Keratinocyte (primary cell): Measurements from ENCODE around the gene RETSAT.

Experiments
- EZH2 ChIP-seq: IDR thresholded peaks from one replicate; pipeline ENCODE4 v1.6.1; 2012; ENCODE audit warnings: inconsistent platforms, mild to moderate bottlenecking, low read length, moderate library complexity
- TF ChIP-seq, protein P1 (sequence below), 3 experiments: IDR thresholded peaks in 1 of 3; conservative IDR thresholded peaks in 1 of 3; optimal IDR thresholded peaks in 1 of 3; 2 replicates in 2 of 3; 3 replicates in 1 of 3; pipeline versions ENCODE3 to v1.5.1; 2011; ENCODE audit warnings: low read length in 3 of 3, mild to moderate bottlenecking in 3 of 3, moderate library complexity in 2 of 3, control low read depth in 1 of 3, inconsistent platforms in 1 of 3; ENCODE audit not compliant: insufficient read depth in 2 of 3; ENCODE audit errors: extremely low read depth in 1 of 3

DNA sequence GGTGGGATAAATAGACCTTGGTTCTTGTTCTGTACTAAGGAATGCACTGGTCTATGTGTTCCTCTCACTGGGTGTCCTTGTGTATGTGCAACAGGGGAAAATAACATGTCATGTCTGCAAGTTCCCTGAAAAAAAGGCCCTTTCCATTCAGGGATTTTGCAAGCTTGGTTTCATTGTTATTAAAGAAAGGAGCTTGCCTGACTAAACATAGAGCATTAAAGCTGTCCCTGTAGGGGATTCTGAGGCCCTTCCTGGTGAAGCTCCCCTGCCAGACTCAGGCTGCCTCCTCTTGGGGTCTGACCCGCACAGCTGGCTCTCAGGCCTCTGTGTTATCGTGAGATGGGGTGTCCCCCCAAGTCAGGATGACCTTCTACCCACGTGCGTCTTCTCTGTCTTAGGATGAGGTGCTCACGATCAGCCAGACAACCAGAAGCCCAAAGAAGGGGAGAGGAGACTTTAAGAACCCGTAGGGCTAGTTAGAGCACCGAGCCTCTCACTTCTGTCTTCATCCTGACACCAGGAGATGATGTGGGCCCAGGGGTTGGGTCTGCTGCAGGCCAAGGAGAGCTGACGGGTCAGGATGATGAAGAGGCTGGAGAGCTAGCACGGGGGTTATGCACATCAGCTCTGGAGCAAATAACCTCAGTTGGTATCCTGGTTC, 34.7 kb upstream of the RETSAT start:
- TF ChIP-seq, protein P1, sequence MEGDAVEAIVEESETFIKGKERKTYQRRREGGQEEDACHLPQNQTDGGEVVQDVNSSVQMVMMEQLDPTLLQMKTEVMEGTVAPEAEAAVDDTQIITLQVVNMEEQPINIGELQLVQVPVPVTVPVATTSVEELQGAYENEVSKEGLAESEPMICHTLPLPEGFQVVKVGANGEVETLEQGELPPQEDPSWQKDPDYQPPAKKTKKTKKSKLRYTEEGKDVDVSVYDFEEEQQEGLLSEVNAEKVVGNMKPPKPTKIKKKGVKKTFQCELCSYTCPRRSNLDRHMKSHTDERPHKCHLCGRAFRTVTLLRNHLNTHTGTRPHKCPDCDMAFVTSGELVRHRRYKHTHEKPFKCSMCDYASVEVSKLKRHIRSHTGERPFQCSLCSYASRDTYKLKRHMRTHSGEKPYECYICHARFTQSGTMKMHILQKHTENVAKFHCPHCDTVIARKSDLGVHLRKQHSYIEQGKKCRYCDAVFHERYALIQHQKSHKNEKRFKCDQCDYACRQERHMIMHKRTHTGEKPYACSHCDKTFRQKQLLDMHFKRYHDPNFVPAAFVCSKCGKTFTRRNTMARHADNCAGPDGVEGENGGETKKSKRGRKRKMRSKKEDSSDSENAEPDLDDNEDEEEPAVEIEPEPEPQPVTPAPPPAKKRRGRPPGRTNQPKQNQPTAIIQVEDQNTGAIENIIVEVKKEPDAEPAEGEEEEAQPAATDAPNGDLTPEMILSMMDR (optimal IDR thresholded peaks at IDR 0.05 in 1 of 3, IDR thresholded peaks at IDR 0.05 in 1 of 3, conservative IDR thresholded peaks at IDR 0.05 in 1 of 3; ENCODE audit: extremely low read depth in 1 of 3, insufficient read depth in 2 of 3, low read length in 3 of 3), result no peak
- TF ChIP-seq EZH2, result no peak
